Left ventricle myocardium inferior (tissue), 1 donor: ENCODE measurements around the gene FAM186B. TPM values are rescaled to one million over a fixed set of nuclear protein-coding genes. Genes with fewer than 3 reads are reported as not detected.
A peak's percentile ranks its signal among the peaks of the same experiment; 100 is the strongest.

Source experiments
- DNase-seq: peaks from one replicate; pipeline ENCODE4 v3.0.0-alpha.2; 2020
- H3K27ac ChIP-seq: fragments of 200-600 bp; replicated peaks from 2 replicates; pipeline ENCODE4 v1.8.0; 2021
- H3K27me3 ChIP-seq: fragments of 200-600 bp; 2 replicates; pipeline ENCODE4 v1.8.0; 2021; ENCODE audit warnings: low read depth
- H3K36me3 ChIP-seq: fragments of 200-600 bp; 2 replicates; pipeline ENCODE4 v1.8.0; 2021
- H3K4me1 ChIP-seq: fragments of 200-600 bp; 2 replicates; pipeline ENCODE4 v1.8.0; 2021
- H3K4me3 ChIP-seq: fragments of 200-600 bp; 2 replicates; pipeline ENCODE4 v1.8.0; 2021; ENCODE audit warnings: mild to moderate bottlenecking, moderate library complexity
- H3K9me3 ChIP-seq: fragments of 200-600 bp; replicated peaks from 2 replicates; pipeline ENCODE4 v1.8.0; 2021
- CTCF ChIP-seq: fragments of 200-600 bp; IDR thresholded peaks from 2 replicates; pipeline ENCODE4 v1.8.0; 2021; ENCODE audit warnings: antibody characterized with exemption, mild to moderate bottlenecking, borderline replicate concordance
- intact Hi-C: fragments of 100-400 bp; cut with micrococcal nuclease; formaldehyde crosslinking; loops from one replicate; pipeline ENCODE4 v1.11.0; 2022
- total RNA-seq: library from RNA; stranded (reverse); fragmentation: NEBNext Ultra II Directional; extraction: Animal tissue kit (Norgen Biotek cat#: 25700); gene quantifications from one replicate; pipeline ENCODE4 v1.2.1, GENCODE V29; 2021
- donor health status: DM: no; HTN: yes; CAD: no; lungs with severe emphysema.

FAM186B gene
- total RNA-seq, 1 donor from 2014 or later = 0.33 TPM

- no peak for DNase-seq
- H3K9me3 ChIP-seq = no peaks in the 10 kb centered on the region
- TF ChIP-seq CTCF = no peak
- peaks cover 34% of the 10 kb centered on the region for H3K4me1 ChIP-seq
- H3K27me3 ChIP-seq = peaks cover 44% of the 10 kb centered on the region
- H3K36me3 ChIP-seq = peaks cover under 1% of the 10 kb centered on the region
- no peak overlapping the region for H3K27ac ChIP-seq
- intact Hi-C loops = no loop called here
- H3K4me3 ChIP-seq = no peak overlapping the region
Observed at GRCh38 chr12:49550693-49551252, 54.7 kb downstream of the FAM186B start.

- Histone ChIP-seq H3K9me3 (no peaks in the 10 kb centered on the region), H3K27ac (no peak overlapping the region), H3K4me1 (peaks cover 34% of the 10 kb centered on the region), H3K4me3 (peak overlapping the region; percentile 65), H3K27me3 (peaks cover 51% of the 10 kb centered on the region), H3K36me3 (no peaks in the 10 kb centered on the region)
- DNase-seq = no peak
- intact Hi-C loops = no loop called here
- no peak for TF ChIP-seq CTCF
Observed at GRCh38 chr12:49549735-49550692, 55.4 kb downstream of the FAM186B start.

DNA sequence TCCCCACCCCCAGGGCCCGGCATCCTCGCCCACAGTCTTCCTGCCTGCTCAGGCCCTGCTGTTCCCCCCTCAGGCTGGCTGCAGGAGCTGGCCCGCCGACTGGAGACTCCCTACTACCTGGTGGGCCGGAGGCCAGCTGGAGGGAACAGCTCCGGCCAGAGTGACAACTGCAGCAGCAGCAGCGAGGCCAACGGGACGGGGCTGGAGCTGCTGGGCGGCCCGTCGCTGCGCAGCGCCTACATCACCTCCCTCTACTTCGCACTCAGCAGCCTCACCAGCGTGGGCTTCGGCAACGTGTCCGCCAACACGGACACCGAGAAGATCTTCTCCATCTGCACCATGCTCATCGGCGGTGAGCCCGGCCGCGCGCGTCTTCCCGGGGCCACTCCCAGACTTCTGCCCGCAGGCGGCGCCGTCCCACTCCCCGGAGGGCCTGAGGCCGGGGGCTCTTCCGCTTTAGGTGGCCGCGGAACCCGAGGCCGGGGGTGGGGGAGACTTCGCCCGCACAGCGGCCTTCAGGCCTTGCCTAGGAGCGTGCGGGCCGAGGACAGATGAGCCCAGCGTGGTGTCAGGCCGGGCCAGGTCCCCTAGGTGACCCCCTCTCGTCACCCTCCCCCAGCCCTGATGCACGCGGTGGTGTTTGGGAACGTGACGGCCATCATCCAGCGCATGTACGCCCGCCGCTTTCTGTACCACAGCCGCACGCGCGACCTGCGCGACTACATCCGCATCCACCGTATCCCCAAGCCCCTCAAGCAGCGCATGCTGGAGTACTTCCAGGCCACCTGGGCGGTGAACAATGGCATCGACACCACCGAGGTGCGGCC is 56.4 kb downstream of the FAM186B start:
- H3K4me1 ChIP-seq = peaks cover 34% of the 10 kb centered on the region
- no peak for DNase-seq
- peak overlapping the region; percentile 65 for H3K4me3 ChIP-seq
- intact Hi-C loops = no loop called here
- H3K9me3 ChIP-seq = no peaks in the 10 kb centered on the region
- TF ChIP-seq CTCF = peak; percentile 61
- no peaks in the 10 kb centered on the region for H3K36me3 ChIP-seq
- no peak overlapping the region for H3K27ac ChIP-seq
- peaks cover 52% of the 10 kb centered on the region for H3K27me3 ChIP-seq

DNA sequence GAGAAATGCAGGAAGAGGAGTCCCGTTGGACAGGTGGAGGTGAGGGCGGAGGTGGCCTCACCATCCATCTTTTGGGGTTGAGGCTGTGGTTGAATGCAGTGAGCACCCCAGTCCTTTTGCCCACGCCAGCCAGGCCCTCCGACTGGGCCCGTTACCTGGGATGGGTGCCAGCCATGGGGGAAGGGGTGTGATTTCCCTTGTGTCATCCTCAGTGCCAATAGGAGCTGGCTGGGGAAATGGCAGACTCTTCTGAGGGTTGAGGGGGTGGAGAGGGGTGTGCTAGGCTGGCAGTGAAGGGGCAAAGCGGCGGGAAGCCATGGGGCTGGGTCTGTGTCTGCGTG is 57.0 kb downstream of the FAM186B start:
- TF ChIP-seq CTCF = no peak
- Histone ChIP-seq H3K27me3 (peaks cover 57% of the 10 kb centered on the region), H3K9me3 (no peaks in the 10 kb centered on the region), H3K4me3 (peak overlapping the region; percentile 65), H3K4me1 (peaks cover 34% of the 10 kb centered on the region), H3K36me3 (no peaks in the 10 kb centered on the region), H3K27ac (no peak overlapping the region)
- no peak for DNase-seq
- intact Hi-C loops = no loop called here

GRCh38 chr12:49547090-49547690 is 58.2 kb downstream of the FAM186B start:
- Histone ChIP-seq H3K36me3 (no peaks in the 10 kb centered on the region), H3K4me3 (no peak overlapping the region), H3K9me3 (no peaks in the 10 kb centered on the region), H3K4me1 (peaks cover 23% of the 10 kb centered on the region), H3K27me3 (peaks cover 64% of the 10 kb centered on the region), H3K27ac (no peak overlapping the region)
- intact Hi-C loops = no loop called here
- no peak for TF ChIP-seq CTCF
- no peak for DNase-seq
